Tibial artery (tissue), 4 donors: ENCODE data around the gene GALNT16.

ENCODE experiments used
- DNase-seq, 2 donors: peaks; one replicate each; pipeline ENCODE4 v3.0.0-alpha.2; 2019
- H3K27ac ChIP-seq, 2 donors: fragments of 200-600 bp; sonication (generic) in 1 of 2; 1 replicate in 1 of 2; 2 replicates in 1 of 2; pipeline ENCODE4 v1.5.1; 2018 to 2019; ENCODE audit warnings: mild to moderate bottlenecking in 1 of 2
- H3K27me3 ChIP-seq, 2 donors: fragments of 200-600 bp; sonication (generic) in 1 of 2; one replicate each; pipeline versions ENCODE4 v1.5.1 to v1.6.0; 2016 to 2019
- H3K36me3 ChIP-seq, 3 donors: fragments of 200-600 bp; sonication (generic) in 2 of 3; one replicate each; pipeline ENCODE4 v1.5.1; 2016 to 2019; ENCODE audit warnings: mild to moderate bottlenecking in 2 of 3
- H3K4me1 ChIP-seq, 4 donors: fragments of 200-600 bp; sonication (generic) in 2 of 4; 1 replicate in 3 of 4; 2 replicates in 1 of 4; pipeline ENCODE4 v1.5.1; 2016 to 2019
- H3K4me3 ChIP-seq, 2 donors: fragments of 200-600 bp; sonication (generic) in 1 of 2; 1 replicate in 1 of 2; 2 replicates in 1 of 2; pipeline ENCODE4 v1.5.1; 2018 to 2019; ENCODE audit warnings: mild to moderate bottlenecking in 2 of 2
- H3K9me3 ChIP-seq, 3 donors: fragments of 200-600 bp; sonication (generic) in 1 of 3; one replicate each; pipeline ENCODE4 v1.5.1; 2016 to 2019
- intact Hi-C: fragments of 100-400 bp; cut with DNase I; formaldehyde crosslinking; loops from one replicate; pipeline ENCODE4 v1.15.0; 2023; ENCODE audit warnings: low total_unique reads
- TF ChIP-seq, protein P1 (sequence below), 2 experiments: fragments of 200-600 bp in 1 of 2; fragments of 450-650 bp in 1 of 2; IDR thresholded peaks; one replicate each; pipeline ENCODE4 v1.5.1; 2017 to 2019; ENCODE audit warnings: antibody characterized with exemption in 2 of 2, mild to moderate bottlenecking in 1 of 2, moderate library complexity in 1 of 2

The GALNT16 gene

GRCh38 chr14:69392481-69392880 is 132.5 kb downstream of the GALNT16 start:
- TF ChIP-seq, protein P1, sequence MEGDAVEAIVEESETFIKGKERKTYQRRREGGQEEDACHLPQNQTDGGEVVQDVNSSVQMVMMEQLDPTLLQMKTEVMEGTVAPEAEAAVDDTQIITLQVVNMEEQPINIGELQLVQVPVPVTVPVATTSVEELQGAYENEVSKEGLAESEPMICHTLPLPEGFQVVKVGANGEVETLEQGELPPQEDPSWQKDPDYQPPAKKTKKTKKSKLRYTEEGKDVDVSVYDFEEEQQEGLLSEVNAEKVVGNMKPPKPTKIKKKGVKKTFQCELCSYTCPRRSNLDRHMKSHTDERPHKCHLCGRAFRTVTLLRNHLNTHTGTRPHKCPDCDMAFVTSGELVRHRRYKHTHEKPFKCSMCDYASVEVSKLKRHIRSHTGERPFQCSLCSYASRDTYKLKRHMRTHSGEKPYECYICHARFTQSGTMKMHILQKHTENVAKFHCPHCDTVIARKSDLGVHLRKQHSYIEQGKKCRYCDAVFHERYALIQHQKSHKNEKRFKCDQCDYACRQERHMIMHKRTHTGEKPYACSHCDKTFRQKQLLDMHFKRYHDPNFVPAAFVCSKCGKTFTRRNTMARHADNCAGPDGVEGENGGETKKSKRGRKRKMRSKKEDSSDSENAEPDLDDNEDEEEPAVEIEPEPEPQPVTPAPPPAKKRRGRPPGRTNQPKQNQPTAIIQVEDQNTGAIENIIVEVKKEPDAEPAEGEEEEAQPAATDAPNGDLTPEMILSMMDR (IDR thresholded peaks at IDR 0.05): no peak
- Histone ChIP-seq H3K4me1 (peaks cover 0 to 39% (median 21%) of the 10 kb centered on the region in 4 donors), H3K27me3 (no peaks in the 10 kb centered on the region), H3K4me3 (no peak overlapping the region), H3K27ac (no peak overlapping the region), H3K36me3 (peaks cover 49 to 66% (median 52%) of the 10 kb centered on the region in 3 donors), H3K9me3 (no peaks in the 10 kb centered on the region)
- intact Hi-C loops: no loop called here
- no peak for DNase-seq

DNA sequence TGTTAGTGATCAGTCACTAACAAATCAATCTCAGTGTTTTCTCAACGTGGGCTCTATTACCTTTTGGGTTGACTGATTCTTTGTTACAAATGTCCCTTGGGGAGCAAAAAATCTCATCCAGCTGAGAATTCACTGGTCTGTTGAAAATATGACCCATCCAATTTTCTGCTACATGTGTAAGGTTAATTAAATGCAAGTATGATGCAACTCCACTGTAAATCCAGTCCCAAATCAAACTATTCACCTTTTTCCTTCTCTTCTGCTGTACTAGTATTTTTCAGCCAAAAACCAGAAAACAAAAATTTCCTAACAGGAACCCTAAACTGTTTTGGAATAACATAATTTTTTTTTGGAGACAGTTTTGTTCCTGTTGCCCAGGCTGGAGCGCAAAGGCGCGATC is 136.0 kb downstream of the GALNT16 start:
- intact Hi-C loops: no loop called here
- DNase-seq: no peak

DNA sequence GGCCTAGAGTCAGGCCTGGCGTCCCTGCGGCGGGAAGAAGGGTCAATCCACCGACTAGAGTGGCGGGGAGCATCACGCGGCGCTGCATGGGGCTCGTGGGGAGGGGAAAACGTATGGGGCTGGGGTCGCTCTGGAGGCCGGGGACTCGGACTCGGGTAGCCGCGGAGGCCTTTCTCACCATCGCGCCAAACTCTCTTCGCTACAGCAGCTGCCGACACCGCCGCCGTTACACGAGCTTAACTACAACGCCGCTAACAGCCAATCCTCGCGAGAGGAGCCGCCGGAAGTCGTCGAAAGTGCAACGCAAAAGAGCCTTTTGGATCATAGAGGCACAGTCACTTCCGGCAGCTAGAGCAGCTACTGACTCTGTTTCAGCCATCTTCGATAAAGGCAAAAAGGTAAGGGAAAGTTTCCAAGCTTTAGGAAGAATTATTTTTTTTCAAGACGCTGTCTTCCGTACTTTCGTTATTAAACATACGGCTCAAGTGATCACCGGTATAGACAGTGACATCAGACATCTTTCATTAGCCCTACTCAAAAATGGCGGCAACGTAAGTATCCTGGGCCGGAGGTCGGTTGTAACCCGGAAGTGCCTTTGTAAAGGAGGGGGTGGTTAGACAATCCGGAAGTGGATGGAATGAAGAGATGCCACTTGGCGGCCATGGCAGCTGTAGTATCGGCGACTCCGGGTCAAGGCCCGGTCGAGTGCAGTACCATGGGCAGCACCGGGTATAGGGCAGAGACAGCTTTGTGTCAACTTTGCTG is 138.3 kb downstream of the GALNT16 start, which contains the start of the genes ERH and SLC39A9:
Gene ERH (minus strand): TSS at position 247 of the 765 bp plus-strand sequence. CDS start 66 bp downstream, at position 181.
Gene SLC39A9 (plus strand): TSS at position 640 of the 765 bp plus-strand sequence. CDS start 678 bp downstream, outside the sequence.
- peaks cover 0 to 59% (median 43%) of the 10 kb centered on the region in 4 donors for H3K4me1 ChIP-seq
- peak within 1 kb of the TSS; percentile 86 to 89 for H3K27ac ChIP-seq
- peak; percentile 97 for DNase-seq
- H3K27me3 ChIP-seq: no peaks in the 10 kb centered on the region
- intact Hi-C loops: no loop called here
- TF ChIP-seq, protein P1 (IDR thresholded peaks at IDR 0.05): no peak
- peaks cover 19 to 32% (median 20%) of the 10 kb centered on the region in 3 donors for H3K36me3 ChIP-seq
- no peaks in the 10 kb centered on the region for H3K9me3 ChIP-seq
- H3K4me3 ChIP-seq: peak within 1 kb of the TSS; percentile 87 to 94

More for the DNA sequence above, 136.0 kb downstream of the GALNT16 start:
- peaks cover 0 to 57% (median 42%) of the 10 kb centered on the region in 4 donors for H3K4me1 ChIP-seq
- TF ChIP-seq, protein P1 (IDR thresholded peaks at IDR 0.05): no peak
- H3K27me3 ChIP-seq: no peaks in the 10 kb centered on the region
- no peaks in the 10 kb centered on the region for H3K9me3 ChIP-seq
- peaks cover 30 to 45% (median 35%) of the 10 kb centered on the region in 3 donors for H3K36me3 ChIP-seq
- H3K4me3 ChIP-seq: no peak overlapping the region
- no peak overlapping the region for H3K27ac ChIP-seq

DNA sequence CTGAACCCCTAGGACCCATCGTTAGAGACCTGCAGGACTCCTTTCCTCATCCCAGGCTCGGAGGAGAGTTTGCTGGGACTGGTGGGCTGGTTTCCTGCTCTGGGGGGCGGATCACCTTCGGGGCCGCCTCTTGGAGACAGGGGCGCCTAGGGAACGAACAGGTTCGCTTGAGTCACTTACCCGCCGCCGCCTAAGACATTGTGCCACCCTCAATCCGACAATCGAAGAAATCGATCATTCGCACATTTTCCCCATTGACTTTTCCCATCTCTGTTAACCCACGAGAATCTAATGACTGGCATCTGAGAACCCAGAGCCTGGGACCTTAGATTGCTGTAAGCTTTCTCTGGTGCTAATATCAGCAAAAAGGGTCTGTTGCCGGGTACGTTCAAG is 138.9 kb downstream of the GALNT16 start:
- TF ChIP-seq, protein P1 (IDR thresholded peaks at IDR 0.05): no peak
- Histone ChIP-seq H3K27me3 (no peaks in the 10 kb centered on the region), H3K9me3 (no peaks in the 10 kb centered on the region), H3K4me3 (peak overlapping the region; percentile 87 to 94), H3K27ac (peak overlapping the region; percentile 86 to 89), H3K4me1 (peaks cover 0 to 59% (median 43%) of the 10 kb centered on the region in 4 donors), H3K36me3 (peaks cover 13 to 26% (median 15%) of the 10 kb centered on the region in 3 donors)
- no peak for DNase-seq
- intact Hi-C loops: no loop called here

GRCh38 chr14:69399750-69400149 is 139.8 kb downstream of the GALNT16 start:
- H3K36me3 ChIP-seq: peaks cover 4 to 16% (median 6%) of the 10 kb centered on the region in 3 donors
- DNase-seq: no peak
- H3K4me3 ChIP-seq: peak overlapping the region; percentile 87 to 94
- no peaks in the 10 kb centered on the region for H3K9me3 ChIP-seq
- peaks cover 0 to 59% (median 43%) of the 10 kb centered on the region in 4 donors for H3K4me1 ChIP-seq
- intact Hi-C loops: no loop called here
- TF ChIP-seq, protein P1 (IDR thresholded peaks at IDR 0.05): no peak
- H3K27me3 ChIP-seq: no peaks in the 10 kb centered on the region
- no peak overlapping the region for H3K27ac ChIP-seq
